ENCODE data around the gene PTGES2. TPM values are rescaled to one million over a fixed set of nuclear protein-coding genes. Genes with fewer than 3 reads are reported as not detected.

The PTGES2 gene
- total and polyA plus RNA-seq, 2 experiments from 2014 or later: 141 to 240 TPM

DNA sequence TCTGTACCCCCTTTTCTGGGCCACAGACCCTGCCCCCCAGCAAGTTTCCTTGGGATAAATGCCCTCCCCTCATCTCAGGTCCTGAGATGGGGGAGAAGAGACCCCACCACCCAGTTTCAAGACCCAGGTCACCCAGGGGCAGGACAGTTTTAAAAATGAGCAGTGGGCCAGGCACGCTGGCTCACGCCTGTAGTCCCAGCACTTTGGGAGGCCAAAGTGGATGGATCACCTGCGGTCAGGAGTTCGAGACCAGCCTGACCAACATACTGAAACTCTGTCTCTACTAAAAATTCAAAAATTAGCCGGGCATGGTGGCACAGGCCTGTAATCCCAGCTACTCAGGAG is 6.1 kb downstream of the PTGES2 start:
- Histone ChIP-seq H3K9me3 (ENCODE audit: low read depth) (no peaks in the 10 kb centered on the region), H3K27ac (no peak overlapping the region), H3K36me3 (peaks cover 16% of the 10 kb centered on the region), H3K4me1 (ENCODE audit: low read depth) (peaks cover 3% of the 10 kb centered on the region), H3K27me3 (no peaks in the 10 kb centered on the region), H3K4me3 (no peak overlapping the region)
- no peak for TF ChIP-seq CTCF (IDR thresholded peaks at IDR 0.05; ENCODE audit: low read depth, low read length)
- no peak for DNase-seq (ENCODE audit: low read depth in 1 of 2, low spot score in 1 of 2)

GRCh38 chr9:128120741-128121465 is 6.6 kb downstream of the PTGES2 start:
- H3K4me3 ChIP-seq: no peak overlapping the region
- no peak overlapping the region for H3K27ac ChIP-seq
- no peaks in the 10 kb centered on the region for H3K4me1 ChIP-seq (ENCODE audit: low read depth)
- TF ChIP-seq CTCF (IDR thresholded peaks at IDR 0.05; ENCODE audit: low read depth, low read length): no peak
- H3K27me3 ChIP-seq: no peaks in the 10 kb centered on the region
- H3K36me3 ChIP-seq: peaks cover 16% of the 10 kb centered on the region
- H3K9me3 ChIP-seq (ENCODE audit: low read depth): no peaks in the 10 kb centered on the region
- no peak for DNase-seq (ENCODE audit: low read depth in 1 of 2, low spot score in 1 of 2)

DNA sequence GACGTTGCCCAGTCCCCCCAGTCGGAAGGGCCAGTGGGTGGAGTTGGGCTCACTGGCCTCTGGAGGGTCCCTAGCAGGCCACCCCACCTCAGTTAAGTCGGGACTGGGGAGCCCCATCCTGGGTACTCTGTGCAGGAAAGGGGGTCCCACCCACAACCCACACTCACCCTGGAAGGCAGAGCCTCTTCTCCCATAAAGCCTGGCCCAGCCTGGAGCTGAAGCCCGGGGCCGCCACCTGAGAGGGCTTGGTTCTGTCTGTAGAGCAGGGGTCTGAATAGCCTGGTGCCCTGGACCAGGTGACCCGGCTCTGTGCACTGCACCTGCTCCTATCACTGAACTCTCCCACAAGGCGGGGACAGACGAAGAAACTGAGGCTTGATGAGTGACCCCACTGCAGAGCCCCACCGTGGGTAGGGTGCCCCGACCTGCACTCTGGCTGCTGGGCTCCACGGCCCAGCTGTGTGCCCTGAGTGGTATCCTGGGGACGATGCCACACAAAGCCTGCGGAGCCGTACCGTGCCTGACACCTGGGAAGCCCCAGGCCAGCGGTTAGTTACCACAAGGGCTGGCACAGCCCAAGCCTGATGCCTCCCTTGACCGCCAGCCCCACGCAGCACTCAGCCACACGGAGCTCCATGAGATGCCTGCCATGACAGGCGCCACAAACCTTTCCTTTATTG is 7.3 kb downstream of the PTGES2 start:
- peaks cover 16% of the 10 kb centered on the region for H3K36me3 ChIP-seq
- H3K4me1 ChIP-seq (ENCODE audit: low read depth): no peaks in the 10 kb centered on the region
- TF ChIP-seq CTCF (IDR thresholded peaks at IDR 0.05; ENCODE audit: low read depth, low read length): no peak
- no peak overlapping the region for H3K4me3 ChIP-seq
- H3K27me3 ChIP-seq: no peaks in the 10 kb centered on the region
- H3K27ac ChIP-seq: no peak overlapping the region
- H3K9me3 ChIP-seq (ENCODE audit: low read depth): no peaks in the 10 kb centered on the region
- DNase-seq (ENCODE audit: low read depth in 1 of 2, low spot score in 1 of 2): no peak

DNA sequence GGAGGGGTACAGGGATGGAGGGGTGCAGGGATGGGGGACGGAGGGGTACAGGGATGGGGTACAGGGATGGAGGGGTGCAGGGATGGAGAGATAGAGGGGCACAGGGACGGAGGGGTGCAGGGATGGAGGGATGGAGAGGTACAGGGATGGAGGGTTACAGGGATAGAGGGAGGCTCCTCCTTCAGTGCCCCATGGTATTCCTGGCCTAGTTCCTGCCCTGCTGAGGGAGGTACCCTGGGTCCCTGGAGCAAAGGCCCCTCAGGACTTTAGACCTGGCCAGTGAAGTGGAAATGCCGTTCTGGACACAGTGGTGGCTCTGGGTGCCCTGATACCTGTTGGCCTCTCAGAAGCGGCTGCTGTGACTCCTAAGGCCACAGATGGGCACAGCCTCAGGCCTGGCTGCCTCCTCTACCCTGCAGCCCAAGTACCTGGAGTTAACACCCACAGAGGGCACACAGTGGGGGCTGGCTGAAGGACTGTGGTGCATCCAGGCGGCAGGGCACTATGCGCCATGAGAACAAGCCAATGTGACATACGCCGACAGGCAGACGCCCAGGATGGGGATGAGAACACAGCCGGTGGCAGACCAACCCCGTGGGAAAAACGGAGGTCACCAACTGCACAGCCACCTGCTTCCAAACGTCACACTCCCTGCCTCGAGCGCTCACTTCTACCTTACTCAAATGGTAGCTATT is 8.4 kb downstream of the PTGES2 start:
- Histone ChIP-seq H3K4me3 (no peak overlapping the region), H3K27me3 (no peaks in the 10 kb centered on the region), H3K36me3 (peaks cover 14% of the 10 kb centered on the region), H3K27ac (no peak overlapping the region), H3K4me1 (ENCODE audit: low read depth) (no peaks in the 10 kb centered on the region), H3K9me3 (ENCODE audit: low read depth) (no peaks in the 10 kb centered on the region)
- no peak for DNase-seq (ENCODE audit: low read depth in 1 of 2, low spot score in 1 of 2)
- TF ChIP-seq CTCF (IDR thresholded peaks at IDR 0.05; ENCODE audit: low read depth, low read length): no peak

DNA sequence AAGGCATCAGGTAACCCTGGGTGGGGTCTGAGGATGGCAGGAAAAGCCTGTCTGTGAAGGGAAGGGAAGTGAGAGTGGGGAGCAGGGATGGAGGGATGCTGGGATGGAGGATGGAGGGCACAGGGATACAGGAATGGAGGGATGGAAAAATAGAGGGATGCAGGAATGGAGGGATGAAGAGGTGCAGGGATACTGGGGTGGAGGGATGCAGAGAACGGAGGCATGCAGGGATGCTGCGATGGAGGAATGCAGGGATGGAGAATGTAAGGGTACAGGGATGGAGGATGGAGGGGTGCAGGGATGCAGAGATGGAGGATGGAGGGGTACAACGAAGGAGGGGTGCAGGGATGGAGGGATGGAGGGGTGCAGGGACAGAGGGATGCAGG is 9.1 kb downstream of the PTGES2 start:
- peaks cover 10% of the 10 kb centered on the region for H3K36me3 ChIP-seq
- H3K9me3 ChIP-seq (ENCODE audit: low read depth): no peaks in the 10 kb centered on the region
- DNase-seq (ENCODE audit: low read depth in 1 of 2, low spot score in 1 of 2): no peak
- H3K4me1 ChIP-seq (ENCODE audit: low read depth): no peaks in the 10 kb centered on the region
- no peak for TF ChIP-seq CTCF (IDR thresholded peaks at IDR 0.05; ENCODE audit: low read depth, low read length)
- no peak overlapping the region for H3K27ac ChIP-seq
- H3K27me3 ChIP-seq: no peaks in the 10 kb centered on the region
- H3K4me3 ChIP-seq: no peak overlapping the region
